Endothelial cell of umbilical vein (primary cell): ENCODE results near the gene NR3C2. TPM values are rescaled to one million over a fixed set of nuclear protein-coding genes. Genes with fewer than 3 reads are reported as not detected.

Experiments used
- BruUV-seq: library from RNA; stranded (reverse); fragments of 400-500 nt; replicated peaks from 2 replicates; lab custom pipeline; 2021; lab: Mats Ljungman, UMichigan
- CTCF ChIA-PET: fragments of 300-600, 350-600 bp; sonication (Branson Sonifier 250); formaldehyde crosslinking; loops from one replicate; lab custom pipeline; 2021; ENCODE audit warnings: antibody characterized with exemption, inconsistent platforms; lab: Charles Lee
- POLR2A ChIA-PET: fragments of 300-600, 350-600 bp; sonication (Branson Sonifier 250); formaldehyde crosslinking; loops from one replicate; lab custom pipeline; 2021; ENCODE audit warnings: antibody characterized with exemption, inconsistent platforms; lab: Charles Lee
- DNase-seq: peaks from one replicate; pipeline ENCODE4 v3.0.0-alpha.2; 2011; ENCODE audit warnings: low read depth, low spot score
- FAIRE-seq: peaks from 2 replicates; lab custom pipeline; 2011; peaks lifted over from hg19 to GRCh38; lab: Jason Lieb, UNC
- H2AFZ ChIP-seq: 2 replicates; pipeline ENCODE4 v1.6.0; 2012; ENCODE audit warnings: low read depth, low read length, control low read depth, inconsistent platforms
- H3K27ac ChIP-seq: 2 replicates; pipeline ENCODE4 v1.5.1; 2011; ENCODE audit warnings: low read depth, mild to moderate bottlenecking, control low read depth, low read length, moderate library complexity; ENCODE audit not compliant: insufficient read depth
- H3K27me3 ChIP-seq, 2 experiments: 2 replicates each; pipeline versions ENCODE4 v1.6.0 to v1.6.1; 2011; ENCODE audit warnings: low read length in 2 of 2, mixed read lengths in 1 of 2; ENCODE audit not compliant: control insufficient read depth in 2 of 2, insufficient read depth in 2 of 2
- H3K36me3 ChIP-seq, 2 experiments: 2 replicates in 1 of 2; 3 replicates in 1 of 2; pipeline ENCODE4 v1.5.1; 2011; ENCODE audit warnings: low read length in 2 of 2, mild to moderate bottlenecking in 1 of 2, moderate library complexity in 1 of 2; ENCODE audit not compliant: control insufficient read depth in 2 of 2, insufficient read depth in 2 of 2; ENCODE audit errors: extremely low read depth in 1 of 2
- H3K4me1 ChIP-seq: 3 replicates; pipeline ENCODE4 v1.5.1; 2011; ENCODE audit warnings: mild to moderate bottlenecking, low read length; ENCODE audit not compliant: control insufficient read depth, insufficient read depth; ENCODE audit errors: extremely low read depth
- H3K4me2 ChIP-seq: 2 replicates; pipeline ENCODE4 v1.6.1; 2011; ENCODE audit warnings: low read length, control low read depth, mixed read lengths; ENCODE audit not compliant: insufficient read depth
- H3K4me3 ChIP-seq, 3 experiments: fragments of 200-600 bp in 1 of 3; sonication (generic), shearing (Covaris generic) in 1 of 3; replicated peaks in 1 of 3; 2 replicates each; pipeline ENCODE4 v1.5.1; 2011 to 2016; ENCODE audit warnings: control low read depth in 3 of 3, low read length in 3 of 3, mild to moderate bottlenecking in 2 of 3, inconsistent platforms in 1 of 3, low read depth in 1 of 3, moderate library complexity in 1 of 3; ENCODE audit not compliant: insufficient read depth in 1 of 3
- H3K79me2 ChIP-seq: 2 replicates; pipeline ENCODE4 v1.6.0; 2012; ENCODE audit warnings: low read length, inconsistent platforms; ENCODE audit not compliant: control insufficient read depth, insufficient read depth
- H3K9ac ChIP-seq: replicated peaks from 2 replicates; pipeline ENCODE3; 2011; ENCODE audit warnings: low read length, control low read depth; ENCODE audit not compliant: insufficient read depth; ENCODE audit errors: extremely low read depth
- H3K9me1 ChIP-seq: replicated peaks from 3 replicates; pipeline ENCODE4 v1.6.0; 2011; ENCODE audit warnings: mild to moderate bottlenecking, low read length; ENCODE audit not compliant: control insufficient read depth, insufficient read depth; ENCODE audit errors: extremely low read depth
- H3K9me3 ChIP-seq: replicated peaks from 2 replicates; pipeline ENCODE4 v1.5.1; 2012; ENCODE audit warnings: low read length, inconsistent platforms; ENCODE audit not compliant: control insufficient read depth, insufficient read depth
- H4K20me1 ChIP-seq: replicated peaks from 2 replicates; pipeline ENCODE3; 2011; ENCODE audit warnings: mild to moderate bottlenecking, low read length; ENCODE audit not compliant: control insufficient read depth, insufficient read depth; ENCODE audit errors: extremely low read depth
- EZH2 ChIP-seq: IDR thresholded peaks from 2 replicates; pipeline ENCODE4 v1.6.1; 2012; ENCODE audit warnings: borderline replicate concordance, low read depth, mild to moderate bottlenecking, moderate library complexity, low read length, inconsistent platforms; ENCODE audit not compliant: severe bottlenecking
- FOS ChIP-seq: IDR thresholded peaks from 2 replicates; pipeline ENCODE4 v1.6.1; 2011; ENCODE audit warnings: mild to moderate bottlenecking, low read length, moderate library complexity, borderline replicate concordance; ENCODE audit not compliant: insufficient read depth
- GATA2 ChIP-seq: IDR thresholded peaks from 2 replicates; pipeline ENCODE4 v1.7.0; 2011; ENCODE audit warnings: low read depth, mild to moderate bottlenecking, moderate library complexity, mixed read lengths, low read length; ENCODE audit not compliant: insufficient read length, insufficient read depth
- JUN ChIP-seq: IDR thresholded peaks from 2 replicates; pipeline ENCODE4 v1.6.1; 2011; ENCODE audit warnings: borderline replicate concordance, low read depth; ENCODE audit not compliant: insufficient read length, insufficient read depth
- MAX ChIP-seq: IDR thresholded peaks from 2 replicates; pipeline ENCODE4 v1.6.1; 2011; ENCODE audit not compliant: insufficient read depth, insufficient read length
- MYC ChIP-seq: IDR thresholded peaks from one replicate; pipeline ENCODE4 v1.6.1; 2011; ENCODE audit warnings: mild to moderate bottlenecking, low read depth, low read length
- POLR2A ChIP-seq: IDR thresholded peaks from 2 replicates; pipeline ENCODE4 v1.6.1; 2012; ENCODE audit warnings: low read depth, mild to moderate bottlenecking, control low read depth, low read length
- POLR2AphosphoS5 ChIP-seq: IDR thresholded peaks from 2 replicates; pipeline ENCODE4 v1.6.1; 2012; ENCODE audit warnings: low read depth, mild to moderate bottlenecking, control low read depth, low read length, moderate library complexity; ENCODE audit not compliant: insufficient read depth
- dilution Hi-C: fragments of 300-500 bp; cut with MboI; formaldehyde crosslinking; loops from one replicate; pipeline ENCODE4 v1.15.0; 2019; ENCODE audit warnings: low sequenced_read_pairs; ENCODE audit not compliant: extremely low pct_ligation_motif_present
- intact Hi-C: fragments of 100-400 bp; cut with micrococcal nuclease; formaldehyde crosslinking; loops from one replicate; pipeline ENCODE4 v1.10.0; 2022
- polyA plus RNA-seq, 4 experiments: library from polyadenylated mRNA; depleted of rRNA in 3 of 4; stranded (reverse) in 3 of 4; unstranded in 1 of 4; fragments of >200 nt; gene quantifications; 2 replicates each; pipeline versions ENCODE4 v1.2.1 to v1.2.3, GENCODE V29; 2011 to 2012; ENCODE audit warnings: missing spikeins in 1 of 4
- total RNA-seq: library from RNA; stranded (reverse); gene quantifications from 2 replicates; pipeline ENCODE4 v1.2.3, GENCODE V29; 2021

NR3C2 gene
- total and polyA plus RNA-seq, 2 donors (not counting 3 experiments of a cell fraction or from before 2014, with no cell fraction given), result 4.8 to 16.4 TPM

GRCh38 chr4:148118633-148119032 is 323.6 kb downstream of the NR3C2 start:
- dilution Hi-C loops (no loop called here), intact Hi-C loops (no loop called here)
- no TSS peak for BruUV-seq
- H3K4me1 ChIP-seq, result no peaks in the 10 kb centered on the region
- no peak overlapping the region for H3K4me3 ChIP-seq
- no peak overlapping the region for H3K4me2 ChIP-seq
- no peak overlapping the region for H2AFZ ChIP-seq
- no peaks in the 10 kb centered on the region for H3K27me3 ChIP-seq
- POLR2A ChIA-PET, result no interaction called here
- no peaks in the 10 kb centered on the region for H3K9me1 ChIP-seq
- FAIRE-seq, result no peak
- no peaks in the 10 kb centered on the region for H4K20me1 ChIP-seq
- no peaks in the 10 kb centered on the region for H3K9me3 ChIP-seq
- no peaks in the 10 kb centered on the region for H3K79me2 ChIP-seq
- DNase-seq, result no peak
- no peak overlapping the region for H3K27ac ChIP-seq
- no peak overlapping the region for H3K9ac ChIP-seq
- CTCF ChIA-PET, result no interaction called here
- TF ChIP-seq MYC (no peak), FOS (no peak), GATA2 (no peak), MAX (no peak), POLR2AphosphoS5 (no peak), POLR2A (no peak)
- peaks cover 0 to 1% of the 10 kb centered on the region in 2 experiments for H3K36me3 ChIP-seq

- ChIA-PET POLR2A (no interaction called here), CTCF (no interaction called here)
- no peaks in the 10 kb centered on the region for H3K27me3 ChIP-seq
Measured at GRCh38 chr4:148118179-148118578, 324.0 kb downstream of the NR3C2 start.

More at GRCh38 chr4:148118179-148118578, 324.0 kb downstream of the NR3C2 start:
- Histone ChIP-seq H3K79me2 (no peaks in the 10 kb centered on the region), H3K27ac (no peak overlapping the region), H3K4me1 (no peaks in the 10 kb centered on the region), H2AFZ (no peak overlapping the region), H3K9me3 (no peaks in the 10 kb centered on the region), H3K4me3 (no peak overlapping the region), H3K9me1 (no peaks in the 10 kb centered on the region), H4K20me1 (no peaks in the 10 kb centered on the region), H3K36me3 (peaks cover 0 to 1% of the 10 kb centered on the region in 2 experiments), H3K9ac (no peak overlapping the region), H3K4me2 (no peak overlapping the region)
- dilution Hi-C loops (no loop called here), intact Hi-C loops (no loop called here)
- FAIRE-seq (no peak), DNase-seq (no peak)
- BruUV-seq, result no TSS peak
- no peak for TF ChIP-seq EZH2
- TF ChIP-seq JUN, result no peak
- TF ChIP-seq MYC, result no peak
